HepG2 (cell line): ENCODE data around the gene ABHD1. TPM values are rescaled to one million over a fixed set of nuclear protein-coding genes. Genes with fewer than 3 reads are reported as not detected.

Experiments
- BRF2 ChIP-seq: sonication (generic); formaldehyde crosslinking; IDR thresholded peaks from 2 replicates; pipeline ENCODE4 v1.8.1; 2022; ENCODE audit warnings: mild to moderate bottlenecking, missing genetic modification reagents
- CEBPG ChIP-seq: IDR thresholded peaks from 2 replicates; pipeline ENCODE4 v1.6.1; 2016
- EZH2 ChIP-seq: conservative IDR thresholded peaks from 2 replicates; pipeline ENCODE4 v1.6.1; 2012; ENCODE audit warnings: mild to moderate bottlenecking, low read depth, low read length, moderate library complexity
- MIER2 ChIP-seq: IDR thresholded peaks from 2 replicates; pipeline ENCODE4 v1.6.1; 2016; ENCODE audit warnings: missing biosample characterization, missing genetic modification reagents
- MNT ChIP-seq: fragments of 450-650 bp; IDR thresholded peaks from 2 replicates; pipeline ENCODE4 v1.6.1; 2016
- ZNF260 ChIP-seq: sonication (generic); formaldehyde crosslinking; IDR thresholded peaks from 2 replicates; pipeline ENCODE4 v1.4.0; 2020; ENCODE audit warnings: missing genetic modification reagents, low read depth, mild to moderate bottlenecking, borderline replicate concordance
- ZNF317 ChIP-seq: sonication (generic); formaldehyde crosslinking; IDR thresholded peaks from 2 replicates; pipeline ENCODE4 v1.5.0; 2020; ENCODE audit warnings: mild to moderate bottlenecking, missing genetic modification reagents
- ZNF331 ChIP-seq: sonication (generic); formaldehyde crosslinking; IDR thresholded peaks from 2 replicates; pipeline ENCODE4 v1.4.0; 2020; ENCODE audit warnings: missing genetic modification reagents
- ZNF350 ChIP-seq: sonication (generic); formaldehyde crosslinking; IDR thresholded peaks from 2 replicates; pipeline ENCODE4 v1.4.0; 2020; ENCODE audit warnings: mild to moderate bottlenecking, low read depth, missing genetic modification reagents, borderline replicate concordance
- ZNF407 ChIP-seq: sonication (generic); formaldehyde crosslinking; IDR thresholded peaks from one replicate; pipeline ENCODE4 v1.5.1; 2020; ENCODE audit warnings: mild to moderate bottlenecking, missing genetic modification reagents; ENCODE audit errors: not compliant biosample characterization
- ZNF670 ChIP-seq: sonication (generic); formaldehyde crosslinking; IDR thresholded peaks from 2 replicates; pipeline ENCODE4 v1.8.0; 2022; ENCODE audit warnings: mild to moderate bottlenecking, missing genetic modification reagents, borderline replicate concordance
- ZSCAN29 ChIP-seq: sonication (generic); formaldehyde crosslinking; conservative IDR thresholded peaks from 2 replicates; pipeline ENCODE4 v1.4.0; 2020; ENCODE audit warnings: mild to moderate bottlenecking, missing genetic modification reagents
- polyA plus RNA-seq, 8 experiments: library from polyadenylated mRNA; depleted of rRNA in 3 of 8; stranded (reverse) in 7 of 8; unstranded in 1 of 8; fragments of >200 nt; fragmentation: Illumina TruSeq in 4 of 8; extraction: Trizol in 4 of 8; gene quantifications; 2 replicates each; pipeline versions ENCODE4 v1.2.1 to v1.2.3, GENCODE V29; 2011 to 2016; ENCODE audit warnings: low read depth in 4 of 8, missing spikeins in 1 of 8, mixed read lengths in 1 of 8; ENCODE audit not compliant: insufficient read depth in 1 of 8
- total RNA-seq, 5 experiments: library from RNA; depleted of rRNA; stranded (reverse); fragments of >200 nt; fragmentation: Illumina TruSeq; extraction: Trizol; gene quantifications; 2 replicates each; pipeline ENCODE4 v1.2.3, GENCODE V29; 2016; ENCODE audit warnings: low read depth in 1 of 5
- TF ChIP-seq, protein P1 (sequence below): sonication (generic); formaldehyde crosslinking; IDR thresholded peaks from 2 replicates; pipeline ENCODE4 v1.4.0; 2020; ENCODE audit warnings: missing genetic modification reagents, low read depth, mild to moderate bottlenecking, borderline replicate concordance
- TF ChIP-seq, protein P2 (sequence below), 2 experiments: sonication (generic) in 1 of 2; formaldehyde crosslinking in 1 of 2; IDR thresholded peaks; 2 replicates each; pipeline versions ENCODE4 v1.4.0 to v1.6.1; 2018 to 2020; ENCODE audit warnings: missing genetic modification reagents in 2 of 2, borderline replicate concordance in 1 of 2, low read depth in 1 of 2, mild to moderate bottlenecking in 1 of 2, missing biosample characterization in 1 of 2

ABHD1 gene
- total and polyA plus RNA-seq, 2 of the 13 experiments (the other 11 are each of a cell fraction or from before 2014, with no cell fraction given) = 0.04 to 0.81 TPM

DNA sequence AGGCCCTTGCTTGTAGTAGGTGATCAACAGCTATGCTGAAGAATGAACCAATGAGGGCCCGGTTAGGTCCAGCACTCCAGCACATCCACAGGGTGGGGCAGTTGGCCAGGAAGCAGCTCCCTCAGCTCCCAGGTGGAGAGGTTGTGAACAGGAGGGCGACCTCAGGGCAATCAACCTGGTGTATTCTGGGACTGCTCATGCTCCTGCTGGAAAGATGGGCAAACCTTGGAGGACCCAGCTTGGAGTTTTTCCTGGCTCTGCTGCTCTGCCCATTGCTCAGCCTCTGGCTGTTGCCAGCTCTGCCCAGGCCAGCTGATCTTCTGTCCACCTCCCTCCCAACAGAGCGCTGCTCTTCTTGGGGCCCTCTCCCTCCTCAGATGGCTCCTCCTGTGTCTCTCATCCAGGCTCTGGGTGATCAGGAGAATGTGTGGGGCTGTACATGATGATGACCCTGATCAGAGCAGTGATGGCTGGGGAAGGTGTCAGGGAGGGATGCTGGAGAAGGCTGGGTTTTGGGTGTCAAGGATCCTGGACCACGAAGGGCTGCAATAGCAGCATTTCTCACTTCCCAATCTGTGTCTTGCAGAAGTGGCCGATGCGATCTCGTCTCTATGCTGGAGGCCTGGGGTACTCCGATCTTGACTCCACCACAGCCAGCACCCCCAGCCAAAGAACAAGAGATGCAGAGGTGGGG lies 28.6 kb downstream of the ABHD1 start (continued):
- TF ChIP-seq ZNF407 (CRISPR knock-in tag) (no peak), ZNF670 (CRISPR knock-in tag) (no peak), MIER2 (CRISPR knock-in tag) (peak; percentile 43; the same call in 1 of the 2 replicates), ZNF260 (CRISPR knock-in tag) (no peak), ZSCAN29 (no peak), EZH2 (no peak), ZNF331 (CRISPR knock-in tag) (0 out of 2 replicates have a peak, but pooled peaks have one; percentile 30), MNT (no peak), CEBPG (peak; percentile 28; the same call in 1 of the 2 replicates), BRF2 (CRISPR knock-in tag) (no peak), ZNF317 (no peak), ZNF350 (peak; percentile 51; the same call in 1 of the 2 replicates)
- TF ChIP-seq, protein P1, sequence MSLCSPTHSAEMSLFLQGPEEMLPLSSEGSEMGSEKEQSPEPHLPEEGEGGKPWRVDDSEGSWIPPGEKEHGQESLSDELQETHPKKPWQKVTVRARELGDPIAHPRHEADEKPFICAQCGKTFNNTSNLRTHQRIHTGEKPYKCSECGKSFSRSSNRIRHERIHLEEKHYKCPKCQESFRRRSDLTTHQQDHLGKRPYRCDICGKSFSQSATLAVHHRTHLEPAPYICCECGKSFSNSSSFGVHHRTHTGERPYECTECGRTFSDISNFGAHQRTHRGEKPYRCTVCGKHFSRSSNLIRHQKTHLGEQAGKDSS (CRISPR knock-in tag) = peak; percentile 29; the same call in 1 of the 2 replicates
- TF ChIP-seq, protein P2, sequence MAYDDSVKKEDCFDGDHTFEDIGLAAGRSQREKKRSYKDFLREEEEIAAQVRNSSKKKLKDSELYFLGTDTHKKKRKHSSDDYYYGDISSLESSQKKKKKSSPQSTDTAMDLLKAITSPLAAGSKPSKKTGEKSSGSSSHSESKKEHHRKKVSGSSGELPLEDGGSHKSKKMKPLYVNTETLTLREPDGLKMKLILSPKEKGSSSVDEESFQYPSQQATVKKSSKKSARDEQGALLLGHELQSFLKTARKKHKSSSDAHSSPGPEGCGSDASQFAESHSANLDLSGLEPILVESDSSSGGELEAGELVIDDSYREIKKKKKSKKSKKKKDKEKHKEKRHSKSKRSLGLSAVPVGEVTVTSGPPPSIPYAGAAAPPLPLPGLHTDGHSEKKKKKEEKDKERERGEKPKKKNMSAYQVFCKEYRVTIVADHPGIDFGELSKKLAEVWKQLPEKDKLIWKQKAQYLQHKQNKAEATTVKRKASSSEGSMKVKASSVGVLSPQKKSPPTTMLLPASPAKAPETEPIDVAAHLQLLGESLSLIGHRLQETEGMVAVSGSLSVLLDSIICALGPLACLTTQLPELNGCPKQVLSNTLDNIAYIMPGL (CRISPR knock-in tag; IDR thresholded peaks at IDR 0.05; ENCODE audit: borderline replicate concordance in 1 of 2, low read depth in 1 of 2) = peak; percentile 14 to 37; a peak in 1 of 4 replicates
